Vein endothelial cell (primary cell): Measurements from ENCODE around the gene AKAP5. TPM values are rescaled to one million over a fixed set of nuclear protein-coding genes. Genes with fewer than 3 reads are reported as not detected.

Experiments
- total RNA-seq: library from RNA; depleted of rRNA; stranded (reverse); fragments of >200 nt; gene quantifications from 2 replicates; pipeline ENCODE4 v1.2.3, GENCODE V29; 2012

AKAP5 gene, protein sequence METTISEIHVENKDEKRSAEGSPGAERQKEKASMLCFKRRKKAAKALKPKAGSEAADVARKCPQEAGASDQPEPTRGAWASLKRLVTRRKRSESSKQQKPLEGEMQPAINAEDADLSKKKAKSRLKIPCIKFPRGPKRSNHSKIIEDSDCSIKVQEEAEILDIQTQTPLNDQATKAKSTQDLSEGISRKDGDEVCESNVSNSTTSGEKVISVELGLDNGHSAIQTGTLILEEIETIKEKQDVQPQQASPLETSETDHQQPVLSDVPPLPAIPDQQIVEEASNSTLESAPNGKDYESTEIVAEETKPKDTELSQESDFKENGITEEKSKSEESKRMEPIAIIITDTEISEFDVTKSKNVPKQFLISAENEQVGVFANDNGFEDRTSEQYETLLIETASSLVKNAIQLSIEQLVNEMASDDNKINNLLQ
- 0.33 and 0.76 TPM in 2 replicates for total RNA-seq

DNA sequence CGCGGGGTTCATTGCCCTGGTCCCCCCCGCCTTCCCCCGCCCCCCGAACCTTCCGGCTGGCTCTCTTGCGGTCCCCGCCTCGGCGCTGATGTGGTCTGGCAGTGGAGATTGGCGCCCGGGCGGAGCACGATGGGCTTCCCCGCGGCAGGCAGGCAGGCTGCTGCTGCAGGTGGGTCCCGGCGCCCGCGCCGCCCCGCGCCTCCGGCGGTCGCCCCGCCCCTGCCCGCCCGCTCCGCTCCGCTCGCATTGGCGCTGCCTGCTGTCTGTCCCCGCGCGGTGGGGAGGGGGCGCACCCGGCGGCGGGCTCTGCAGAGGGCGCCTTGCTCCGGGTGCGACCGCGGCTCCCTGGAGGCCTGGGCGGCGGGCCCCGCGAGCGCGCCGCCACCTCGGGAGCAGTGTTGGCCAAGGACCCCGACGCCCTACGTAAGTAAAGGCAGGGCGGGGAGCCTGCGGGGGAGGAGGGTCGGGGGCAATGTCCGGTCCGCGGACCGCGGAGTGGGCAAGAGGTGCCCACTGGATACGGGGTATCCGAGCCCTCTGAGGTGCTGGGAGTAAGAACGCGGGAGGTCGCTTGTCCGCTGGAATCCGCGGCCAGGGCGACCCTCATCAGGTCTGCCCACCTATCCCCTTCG, at the start of gene AKAP5:
TSS of gene AKAP5 (plus strand) at position 309 of the 632 bp plus-strand sequence. CDS start 2,896 bp downstream, outside the sequence.

GRCh38 chr14:64503434-64504309, 38.4 kb downstream of the AKAP5 start, which contains the start of gene ZBTB25:
Gene ZBTB25, minus strand, starts transcription at chr14:64503838. Its CDS starts 13,305 bp downstream, at chr14:64490533.

DNA sequence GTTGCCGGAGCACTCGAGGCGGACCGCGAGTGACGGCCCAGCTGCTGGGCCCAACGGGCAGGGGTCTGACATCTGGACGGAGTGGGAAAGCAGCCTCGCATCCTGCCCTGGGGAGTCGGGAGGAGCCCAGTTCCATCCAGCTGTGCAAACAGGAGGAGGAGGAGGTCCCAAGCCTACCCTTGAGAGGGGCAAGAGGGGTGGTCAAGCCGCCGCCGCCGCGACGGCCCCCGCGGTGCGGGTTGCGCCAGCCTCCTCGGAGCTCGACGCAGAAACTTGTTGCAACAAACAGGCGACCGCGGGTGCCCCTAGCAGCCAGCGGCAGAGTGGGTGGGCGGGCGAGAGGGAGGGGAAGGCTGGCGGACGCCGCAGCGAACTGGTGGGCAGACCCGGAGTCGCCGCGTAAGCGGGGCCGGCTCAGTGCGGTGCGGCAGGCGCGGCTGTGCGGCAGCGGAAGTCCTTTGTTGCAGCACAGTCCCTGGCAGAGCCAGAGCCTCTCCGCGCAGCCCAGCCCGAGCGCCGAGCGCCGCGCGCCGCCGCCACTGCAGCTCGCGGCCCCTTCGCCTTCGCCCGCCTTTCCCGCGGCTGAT, 39.1 kb downstream of the AKAP5 start, which contains the start of gene ZBTB1:
TSS of gene ZBTB1 (plus strand) at position 461 of the 587 bp plus-strand sequence. CDS start 16,735 bp downstream, outside the sequence.

Other genes starting within 250 kb of the AKAP5 start
- gene ESR2, start 171.1 kb upstream of the AKAP5 start, total RNA-seq = 0.33 and 0.57 TPM in 2 replicates
- gene MTHFD1, start 77.1 kb upstream of the AKAP5 start, total RNA-seq = 25.5 and 49.2 TPM in 2 replicates
- gene ZBTB25, start 38.3 kb downstream of the AKAP5 start, total RNA-seq = 4.6 and 5.7 TPM in 2 replicates
- 52.5 and 55.5 TPM in 2 replicates for gene ZBTB1, start 39.3 kb downstream of the AKAP5 start, total RNA-seq
- 8.7 and 15.4 TPM in 2 replicates for gene HSPA2, start 75.2 kb downstream of the AKAP5 start, total RNA-seq
- 0.65 and 0.67 TPM in 2 replicates for gene PPP1R36, start 84.5 kb downstream of the AKAP5 start, total RNA-seq
- 2.3 and 3.6 TPM in 2 replicates for gene PLEKHG3, start 238.9 kb downstream of the AKAP5 start, total RNA-seq